WTC11 (cell line): ENCODE data around the gene LAMA4. TPM values are rescaled to one million over a fixed set of nuclear protein-coding genes. Genes with fewer than 3 reads are reported as not detected.

Source experiments
- ATAC-seq: fragments of 200-7000 bp; cut with Tn5 transposase; 2 replicates; pipeline ENCODE4 v1.10.0; 2021; ENCODE audit warnings: mild to moderate bottlenecking, moderate library complexity
- CTCF ChIA-PET: fragments of 300-600 bp; sonication (Branson Sonifier 250); formaldehyde crosslinking; loops from one replicate; lab custom pipeline; 2021; ENCODE audit warnings: antibody characterized with exemption; lab: Charles Lee
- POLR2A ChIA-PET: fragments of 350-600 bp; sonication (Branson Sonifier 250); formaldehyde crosslinking; loops from one replicate; lab custom pipeline; 2021; ENCODE audit warnings: antibody characterized with exemption; lab: Charles Lee
- DNase-seq: peaks from one replicate; pipeline ENCODE4 v3.0.0; 2021; ENCODE audit warnings: low spot score
- H3K27ac Mint-ChIP-seq: 2 replicates; pipeline ENCODE4 v1.8.0; 2021; ENCODE audit warnings: mixed read lengths
- H3K27me3 Mint-ChIP-seq: 2 replicates; pipeline ENCODE4 v1.8.0; 2021; ENCODE audit warnings: low read depth, mild to moderate bottlenecking, moderate library complexity, mixed read lengths
- H3K36me3 Mint-ChIP-seq: 2 replicates; pipeline ENCODE4 v1.8.0; 2021; ENCODE audit warnings: mixed read lengths
- H3K4me1 Mint-ChIP-seq: 2 replicates; pipeline ENCODE4 v1.8.0; 2022; ENCODE audit warnings: mixed read lengths
- H3K4me3 Mint-ChIP-seq: 2 replicates; pipeline ENCODE4 v1.8.0; 2021; ENCODE audit warnings: mild to moderate bottlenecking, moderate library complexity, mixed read lengths
- H3K9me3 Mint-ChIP-seq: 2 replicates; pipeline ENCODE4 v1.8.0; 2021; ENCODE audit warnings: mixed read lengths
- AFF4 ChIP-seq: sonication (generic); formaldehyde crosslinking; IDR thresholded peaks from 2 replicates; pipeline ENCODE4 v1.8.1; 2023; ENCODE audit warnings: mild to moderate bottlenecking, missing genetic modification reagents, borderline replicate concordance
- ATF1 ChIP-seq: sonication (generic); formaldehyde crosslinking; IDR thresholded peaks from 2 replicates; pipeline ENCODE4 v1.8.1; 2023; ENCODE audit warnings: mild to moderate bottlenecking, moderate library complexity, missing genetic modification reagents
- CREB1 ChIP-seq: sonication (generic); formaldehyde crosslinking; IDR thresholded peaks from 2 replicates; pipeline ENCODE4 v1.8.0; 2023; ENCODE audit warnings: mild to moderate bottlenecking, missing genetic modification reagents
- CREM ChIP-seq: sonication (generic); formaldehyde crosslinking; IDR thresholded peaks from 2 replicates; pipeline ENCODE4 v1.8.1; 2022; ENCODE audit warnings: mild to moderate bottlenecking, missing genetic modification reagents, moderate library complexity
- E2F5 ChIP-seq: sonication (generic); formaldehyde crosslinking; IDR thresholded peaks from 2 replicates; pipeline ENCODE4 v1.8.1; 2022; ENCODE audit warnings: mild to moderate bottlenecking, moderate library complexity, missing genetic modification reagents
- FOXK1 ChIP-seq: sonication (generic); formaldehyde crosslinking; IDR thresholded peaks from 2 replicates; pipeline ENCODE4 v1.8.0; 2022; ENCODE audit warnings: mild to moderate bottlenecking, moderate library complexity, missing genetic modification reagents
- GABPB1 ChIP-seq: sonication (generic); formaldehyde crosslinking; IDR thresholded peaks from 2 replicates; pipeline ENCODE4 v1.8.1; 2023; ENCODE audit warnings: mild to moderate bottlenecking, missing genetic modification reagents
- JUN ChIP-seq: sonication (generic); formaldehyde crosslinking; IDR thresholded peaks from 2 replicates; pipeline ENCODE4 v1.8.0; 2023; ENCODE audit warnings: mild to moderate bottlenecking, missing genetic modification reagents
- MAX ChIP-seq: sonication (generic); formaldehyde crosslinking; IDR thresholded peaks from 2 replicates; pipeline ENCODE4 v1.8.0; 2022; ENCODE audit warnings: mild to moderate bottlenecking, missing genetic modification reagents
- NR1H2 ChIP-seq: sonication (generic); formaldehyde crosslinking; IDR thresholded peaks from 2 replicates; pipeline ENCODE4 v1.9.0; 2021; ENCODE audit warnings: mild to moderate bottlenecking, moderate library complexity, missing genetic modification reagents
- PRDM15 ChIP-seq: sonication (generic); formaldehyde crosslinking; IDR thresholded peaks from 2 replicates; pipeline ENCODE4 v1.8.0; 2022; ENCODE audit warnings: missing genetic modification reagents
- TCF7 ChIP-seq: sonication (generic); formaldehyde crosslinking; IDR thresholded peaks from 2 replicates; pipeline ENCODE4 v1.8.0; 2022; ENCODE audit warnings: mild to moderate bottlenecking, low read depth, missing genetic modification reagents, moderate library complexity
- USF1 ChIP-seq: sonication (generic); formaldehyde crosslinking; IDR thresholded peaks from 2 replicates; pipeline ENCODE4 v1.8.0; 2022; ENCODE audit warnings: mild to moderate bottlenecking, missing genetic modification reagents
- ZBTB21 ChIP-seq: sonication (generic); formaldehyde crosslinking; IDR thresholded peaks from 2 replicates; pipeline ENCODE4 v1.8.1; 2023; ENCODE audit warnings: mild to moderate bottlenecking, missing genetic modification reagents, borderline replicate concordance
- ZNF317 ChIP-seq: sonication (generic); formaldehyde crosslinking; IDR thresholded peaks from 2 replicates; pipeline ENCODE4 v1.8.1; 2023; ENCODE audit warnings: low read depth, mild to moderate bottlenecking, moderate library complexity, missing genetic modification reagents, borderline replicate concordance
- ZNF396 ChIP-seq: fragments of 250-450 bp; sonication (Bioruptor Pico); IDR thresholded peaks from 2 replicates; pipeline ENCODE4 v1.8.0; 2021; ENCODE audit warnings: mild to moderate bottlenecking, moderate library complexity, borderline replicate concordance
- ZNF423 ChIP-seq: fragments of 250-450 bp; sonication (Bioruptor Pico); IDR thresholded peaks from 2 replicates; pipeline ENCODE4 v2.1.2; 2022; ENCODE audit warnings: mild to moderate bottlenecking, moderate library complexity
- ZNF512 ChIP-seq: sonication (generic); formaldehyde crosslinking; IDR thresholded peaks from 2 replicates; pipeline ENCODE4 v1.8.1; 2022; ENCODE audit warnings: missing genetic modification reagents, borderline replicate concordance
- ZNF671 ChIP-seq: fragments of 250-450 bp; sonication (Bioruptor Pico); IDR thresholded peaks from 2 replicates; pipeline ENCODE4 v1.8.0; 2021; ENCODE audit warnings: mild to moderate bottlenecking
- total RNA-seq: library from RNA; stranded (reverse); gene quantifications from 3 replicates; pipeline ENCODE4 v1.2.3, GENCODE V29; 2021

LAMA4 gene
- total RNA-seq, 1 experiment from 2014 or later = 1.6 TPM

- TF ChIP-seq FOXK1 (CRISPR knock-in tag) (no peak), TCF7 (CRISPR knock-in tag) (no peak), MAX (CRISPR knock-in tag) (no peak), JUN (CRISPR knock-in tag) (no peak), GABPB1 (CRISPR knock-in tag) (no peak), ZNF317 (no peak)
- Mint-ChIP-seq H3K27ac (no peak overlapping the region), H3K36me3 (no peaks in the 10 kb centered on the region), H3K27me3 (no peaks in the 10 kb centered on the region), H3K9me3 (no peaks in the 10 kb centered on the region), H3K4me3 (no peak overlapping the region), H3K4me1 (no peaks in the 10 kb centered on the region)
- ATAC-seq = no peak
- ChIA-PET POLR2A (no interaction called here), CTCF (no interaction called here)
- DNase-seq = no peak
Measured at GRCh38 chr6:112234601-112235000, 19.8 kb downstream of the LAMA4 start.

GRCh38 chr6:112233847-112234246, 20.5 kb downstream of the LAMA4 start:
- no peaks in the 10 kb centered on the region for H3K4me1 Mint-ChIP-seq
- no peaks in the 10 kb centered on the region for H3K27me3 Mint-ChIP-seq
- H3K4me3 Mint-ChIP-seq = no peak overlapping the region
- ChIA-PET POLR2A (no interaction called here), CTCF (interaction anchor here (0.9 kb wide), 1 partner anchor 54 kb away, joined by 3 read pairs; no protein-coding TSS in a partner anchor)
- DNase-seq = no peak
- H3K9me3 Mint-ChIP-seq = peaks cover 4% of the 10 kb centered on the region; the same call in 1 of the 2 replicates
- no peaks in the 10 kb centered on the region for H3K36me3 Mint-ChIP-seq
- TF ChIP-seq ZNF671 (CRISPR knock-in tag) (no peak), USF1 (CRISPR knock-in tag) (no peak), CREM (CRISPR knock-in tag) (no peak), ZNF317 (no peak), ZNF396 (CRISPR knock-in tag) (no peak), ZNF423 (no peak), AFF4 (CRISPR knock-in tag) (no peak), CREB1 (CRISPR knock-in tag) (no peak), ZNF512 (CRISPR knock-in tag) (no peak), NR1H2 (no peak), PRDM15 (no peak), ATF1 (CRISPR knock-in tag) (no peak), E2F5 (CRISPR knock-in tag) (no peak), ZBTB21 (CRISPR knock-in tag) (no peak)
- no peak overlapping the region; the same call in 1 of the 2 replicates for H3K27ac Mint-ChIP-seq
- no peak for ATAC-seq
